NCI-H524 (cell line): ENCODE data around the gene PPAN.

Experiments used
- DNase-seq, 2 experiments: peaks; one replicate each; lab custom pipeline; 2025; lab: John Stamatoyannopoulos, UW

PPAN gene, protein sequence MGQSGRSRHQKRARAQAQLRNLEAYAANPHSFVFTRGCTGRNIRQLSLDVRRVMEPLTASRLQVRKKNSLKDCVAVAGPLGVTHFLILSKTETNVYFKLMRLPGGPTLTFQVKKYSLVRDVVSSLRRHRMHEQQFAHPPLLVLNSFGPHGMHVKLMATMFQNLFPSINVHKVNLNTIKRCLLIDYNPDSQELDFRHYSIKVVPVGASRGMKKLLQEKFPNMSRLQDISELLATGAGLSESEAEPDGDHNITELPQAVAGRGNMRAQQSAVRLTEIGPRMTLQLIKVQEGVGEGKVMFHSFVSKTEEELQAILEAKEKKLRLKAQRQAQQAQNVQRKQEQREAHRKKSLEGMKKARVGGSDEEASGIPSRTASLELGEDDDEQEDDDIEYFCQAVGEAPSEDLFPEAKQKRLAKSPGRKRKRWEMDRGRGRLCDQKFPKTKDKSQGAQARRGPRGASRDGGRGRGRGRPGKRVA

DNA sequence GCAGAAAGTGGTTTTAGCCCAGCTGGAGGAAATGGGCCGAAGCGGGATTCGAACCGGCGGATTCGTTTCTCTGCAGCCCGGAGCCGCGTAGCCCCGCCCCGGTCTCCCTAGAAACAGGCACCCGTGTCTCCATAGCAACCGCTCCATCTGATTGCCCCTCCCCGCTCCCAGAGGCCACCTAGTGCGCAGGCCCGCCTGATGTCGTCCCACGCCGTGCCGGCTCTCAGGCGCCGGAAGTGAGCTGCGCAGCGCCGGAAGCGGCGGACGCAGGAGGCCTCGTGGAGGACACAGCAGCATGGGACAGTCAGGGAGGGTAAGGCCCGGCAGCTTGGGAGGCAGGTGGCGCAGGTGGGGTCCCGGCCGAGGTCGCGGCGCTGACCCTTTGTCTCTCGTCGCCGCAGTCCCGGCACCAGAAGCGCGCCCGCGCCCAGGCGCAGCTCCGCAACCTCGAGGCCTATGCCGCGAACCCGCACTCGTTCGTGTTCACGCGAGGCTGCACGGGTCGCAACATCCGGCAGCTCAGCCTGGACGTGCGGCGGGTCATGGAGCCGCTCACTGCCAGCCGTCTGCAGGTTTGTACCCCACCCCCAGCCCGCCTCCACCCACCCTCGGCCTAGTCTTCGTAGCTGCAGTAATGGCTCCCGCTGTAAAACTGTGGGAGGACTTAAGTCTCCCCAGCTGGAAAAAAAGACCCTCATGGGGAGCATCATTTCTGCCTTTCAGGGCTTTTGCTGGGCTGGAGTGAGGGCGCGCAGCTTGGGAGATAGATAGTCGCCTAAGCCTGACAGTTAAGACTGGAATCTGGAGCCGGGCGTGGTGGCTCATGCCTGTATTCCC lies at the start of gene PPAN:
PPAN (plus strand) TSS at position 263 of the 837 bp plus-strand sequence; CDS start at position 296, 33 bp downstream.
- DNase-seq: peak; percentile 96 to 99

DNA sequence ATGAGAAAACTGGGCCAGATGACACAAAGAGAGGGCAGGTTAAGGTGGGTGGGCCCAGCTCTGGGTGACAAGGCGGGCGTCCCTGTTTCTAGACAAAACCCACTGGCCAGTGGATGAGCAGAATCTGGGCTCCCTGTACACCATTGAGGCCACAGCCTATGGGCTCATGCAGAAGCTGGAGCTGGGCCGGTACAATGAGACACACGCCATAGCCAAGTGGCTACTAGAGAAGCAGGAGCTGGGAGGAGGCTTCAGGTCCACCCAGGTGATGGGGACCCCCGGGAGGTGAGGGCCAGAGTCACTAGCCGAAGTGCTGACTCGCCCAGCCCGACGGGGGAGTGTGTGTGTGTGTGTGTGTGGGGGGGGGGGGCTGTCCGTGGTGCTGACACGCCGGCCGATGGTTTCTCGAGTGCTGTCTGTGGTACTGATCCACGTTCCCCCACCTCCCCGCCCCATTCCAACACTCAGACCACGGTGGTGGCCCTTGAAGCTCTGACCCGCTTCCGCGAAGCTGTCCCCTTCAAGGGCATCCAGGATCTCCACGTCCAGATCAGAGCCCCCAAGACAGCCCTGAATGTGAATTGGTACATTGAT lies 44.3 kb upstream of the PPAN start:
- DNase-seq: no peak

DNA sequence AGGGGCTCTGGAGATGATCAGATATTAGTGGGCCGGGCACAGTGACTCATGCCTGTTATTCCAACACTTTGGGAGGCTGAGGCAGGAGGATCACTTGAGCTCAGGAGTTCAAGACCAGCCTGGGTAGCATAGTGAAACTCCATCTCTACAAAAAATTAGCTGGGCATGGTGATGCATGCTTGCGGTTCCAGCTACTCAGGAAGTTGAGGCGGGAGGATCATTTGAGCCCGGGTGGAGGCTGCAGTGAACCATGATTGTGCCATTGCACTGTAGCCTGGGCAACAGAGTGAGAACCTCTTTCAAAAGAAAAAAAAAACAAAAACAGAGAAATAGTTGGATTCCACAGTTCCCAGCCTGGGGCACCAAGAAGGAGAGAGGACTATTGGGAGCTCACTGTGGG lies 38.0 kb upstream of the PPAN start:
- DNase-seq: no peak

DNA sequence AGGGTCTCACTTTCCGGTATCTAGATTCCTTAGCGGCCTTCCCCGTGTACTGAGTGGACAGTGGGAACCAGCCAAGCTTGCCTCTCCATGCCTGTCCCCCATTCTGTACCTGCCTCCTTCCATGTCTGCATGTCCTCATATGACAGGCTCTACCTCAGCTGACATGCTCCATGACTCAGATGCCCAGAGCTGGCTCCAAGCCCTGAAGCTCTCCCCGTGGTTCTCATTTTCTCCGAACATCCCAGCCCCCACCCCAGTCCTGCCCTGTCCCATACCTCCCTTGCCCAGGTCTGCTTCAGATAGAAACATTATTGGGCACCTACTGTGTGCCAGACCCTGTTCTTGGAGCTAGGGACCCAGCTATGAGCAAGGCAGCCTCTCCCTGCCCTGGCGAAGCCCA lies 37.1 kb upstream of the PPAN start:
- DNase-seq: no peak

DNA sequence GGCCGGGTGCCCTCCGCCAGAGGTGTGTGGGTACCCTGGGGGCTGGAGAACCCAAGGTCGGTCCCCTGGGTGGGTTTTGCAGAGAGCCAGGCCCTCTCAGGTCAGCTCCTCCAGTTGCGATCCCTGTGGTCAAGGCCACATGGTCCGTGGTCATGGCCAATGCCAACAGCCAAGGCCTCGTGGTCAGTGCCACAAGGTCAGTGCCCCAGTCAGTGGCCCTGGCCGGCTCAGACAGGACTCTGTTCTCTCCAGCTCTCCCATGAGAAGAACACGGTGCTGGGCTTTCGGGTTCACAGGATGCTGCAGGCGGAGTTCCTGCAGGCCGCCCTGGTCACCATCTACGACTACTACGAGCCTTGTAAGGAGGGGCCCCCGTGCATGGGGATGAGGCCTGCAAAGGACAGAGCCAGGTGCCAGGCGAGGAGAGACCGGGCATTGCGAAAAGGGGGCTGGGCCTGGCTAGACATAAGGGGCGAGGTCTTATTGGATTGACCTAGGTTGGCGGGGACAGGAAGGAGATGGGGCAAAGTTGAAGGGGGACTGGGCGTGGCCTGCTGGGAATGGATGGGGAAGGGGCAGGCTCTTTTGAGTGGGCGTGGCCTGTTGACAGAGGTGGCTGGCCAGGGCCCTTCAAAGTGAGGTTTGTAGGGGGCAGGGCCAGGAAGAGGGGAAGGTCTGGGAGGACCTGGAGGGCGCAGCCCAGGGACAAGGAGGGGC lies 35.3 kb upstream of the PPAN start:
- DNase-seq: no peak

DNA sequence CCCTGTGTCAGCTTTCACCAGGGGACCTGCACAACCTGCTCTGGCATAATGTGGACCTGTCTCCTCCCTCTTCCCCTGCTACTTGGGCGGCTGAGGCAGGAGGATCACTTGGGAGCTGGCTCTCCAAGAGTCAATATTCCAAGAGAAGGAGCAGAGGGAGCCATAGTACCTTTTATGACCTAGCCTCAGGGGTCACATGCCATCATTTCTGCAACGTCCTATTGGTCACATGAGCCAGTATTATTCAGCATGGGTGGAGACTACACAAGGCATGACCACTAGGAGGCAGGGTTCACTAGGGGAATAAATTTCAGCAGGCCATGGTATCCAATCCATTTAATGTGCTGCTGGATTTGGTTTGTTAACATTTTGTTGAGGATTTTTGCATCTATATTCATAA lies 32.0 kb upstream of the PPAN start:
- DNase-seq: peak; percentile 10 to 45

DNA sequence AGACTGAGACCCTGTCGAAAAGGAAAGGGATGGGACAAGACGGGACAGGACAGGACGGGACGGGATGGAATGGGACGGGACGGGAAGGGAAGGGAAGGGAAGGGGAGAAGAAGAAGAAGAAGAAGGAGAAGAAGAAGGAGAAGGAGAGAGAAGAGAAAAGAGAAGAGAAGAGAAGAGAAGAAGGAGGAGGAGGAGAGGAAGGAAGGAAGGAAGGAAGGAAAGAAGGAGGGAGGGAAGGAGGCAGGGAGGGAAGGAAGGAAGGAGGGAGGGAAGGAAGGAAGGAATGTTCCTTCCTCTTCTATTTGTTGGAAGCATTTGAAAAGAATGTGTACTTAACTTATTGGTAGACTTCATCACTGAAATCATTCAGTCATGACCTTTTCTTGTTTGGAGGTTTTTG lies 29.6 kb upstream of the PPAN start:
- DNase-seq: no peak

DNA sequence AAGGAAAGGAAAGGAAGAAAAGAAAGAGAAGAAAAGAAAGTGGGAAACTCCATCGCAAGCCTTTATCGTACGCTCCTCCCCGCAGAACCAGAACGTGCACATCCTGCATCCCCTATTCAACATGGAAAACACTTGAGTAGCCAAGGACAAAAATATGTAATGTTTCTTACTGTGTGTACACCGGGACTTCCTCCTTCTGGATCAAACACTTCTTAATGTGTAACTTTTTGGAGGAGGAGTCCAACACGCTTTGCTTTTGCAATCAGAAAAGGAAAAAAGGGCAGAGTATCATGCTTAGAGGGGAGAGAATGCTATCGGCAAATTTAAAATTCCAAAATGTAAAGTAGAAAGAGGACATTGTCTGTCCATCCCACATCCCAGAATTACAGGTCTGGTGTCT lies 27.8 kb upstream of the PPAN start:
- no peak for DNase-seq

DNA sequence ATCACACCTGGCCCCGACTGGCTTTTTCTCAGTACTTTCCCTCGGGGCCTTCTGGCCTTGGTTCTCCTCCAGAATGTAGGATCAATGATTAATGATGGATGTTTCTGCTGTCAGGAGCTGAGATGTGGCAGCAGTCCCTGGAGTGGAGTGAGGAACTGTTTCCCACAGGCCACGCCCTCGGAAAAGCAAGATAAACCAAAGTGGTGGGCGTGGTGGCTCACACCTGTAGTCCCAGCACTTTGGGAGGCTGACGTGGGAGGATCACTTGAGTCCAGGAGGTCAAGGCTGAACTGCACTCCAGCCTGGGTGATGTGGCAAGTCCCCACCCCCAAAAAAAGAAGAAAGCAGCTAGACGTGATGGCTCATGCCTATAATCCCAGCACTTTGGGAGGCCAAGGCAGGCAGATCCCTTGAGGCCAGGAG lies 27.1 kb upstream of the PPAN start:
- DNase-seq: no peak

DNA sequence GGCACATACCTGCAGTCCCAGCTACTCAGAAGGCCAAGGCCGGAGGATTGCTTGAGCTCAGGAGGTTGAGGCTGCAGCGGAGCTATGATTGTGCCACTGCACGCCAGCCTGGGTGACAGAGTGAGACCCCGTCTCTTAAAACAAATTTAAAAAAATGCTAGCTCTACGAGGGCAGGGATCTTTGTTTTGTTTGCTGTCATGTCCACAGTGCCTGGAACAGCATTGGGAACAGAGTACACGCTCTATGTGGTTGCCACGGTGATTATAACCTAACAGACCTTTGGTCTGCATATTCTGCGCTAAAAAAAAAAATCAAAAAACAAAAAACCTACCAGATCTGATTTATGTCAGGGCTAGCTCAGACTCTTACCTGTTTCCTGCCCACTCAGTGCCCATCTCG lies 22.3 kb upstream of the PPAN start:
- no peak for DNase-seq

DNA sequence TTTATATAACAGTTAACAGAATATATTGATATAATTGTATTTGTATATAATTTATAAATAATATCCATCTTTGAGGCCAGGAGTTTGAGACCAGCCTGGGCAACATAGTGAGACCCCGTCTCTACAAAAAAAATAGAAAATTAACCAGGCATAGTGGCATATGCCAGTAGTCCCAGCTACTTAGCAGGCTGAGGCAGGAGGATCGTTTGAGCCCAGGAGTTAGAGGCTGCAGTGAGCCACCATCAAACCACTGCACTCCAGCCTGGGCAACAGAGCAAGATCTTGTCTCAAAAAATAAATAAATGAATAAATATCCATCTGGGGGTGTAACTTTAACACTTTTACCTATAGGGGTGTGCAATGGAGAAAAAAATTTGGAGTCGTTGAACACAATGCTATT lies 21.4 kb upstream of the PPAN start:
- DNase-seq: no peak

DNA sequence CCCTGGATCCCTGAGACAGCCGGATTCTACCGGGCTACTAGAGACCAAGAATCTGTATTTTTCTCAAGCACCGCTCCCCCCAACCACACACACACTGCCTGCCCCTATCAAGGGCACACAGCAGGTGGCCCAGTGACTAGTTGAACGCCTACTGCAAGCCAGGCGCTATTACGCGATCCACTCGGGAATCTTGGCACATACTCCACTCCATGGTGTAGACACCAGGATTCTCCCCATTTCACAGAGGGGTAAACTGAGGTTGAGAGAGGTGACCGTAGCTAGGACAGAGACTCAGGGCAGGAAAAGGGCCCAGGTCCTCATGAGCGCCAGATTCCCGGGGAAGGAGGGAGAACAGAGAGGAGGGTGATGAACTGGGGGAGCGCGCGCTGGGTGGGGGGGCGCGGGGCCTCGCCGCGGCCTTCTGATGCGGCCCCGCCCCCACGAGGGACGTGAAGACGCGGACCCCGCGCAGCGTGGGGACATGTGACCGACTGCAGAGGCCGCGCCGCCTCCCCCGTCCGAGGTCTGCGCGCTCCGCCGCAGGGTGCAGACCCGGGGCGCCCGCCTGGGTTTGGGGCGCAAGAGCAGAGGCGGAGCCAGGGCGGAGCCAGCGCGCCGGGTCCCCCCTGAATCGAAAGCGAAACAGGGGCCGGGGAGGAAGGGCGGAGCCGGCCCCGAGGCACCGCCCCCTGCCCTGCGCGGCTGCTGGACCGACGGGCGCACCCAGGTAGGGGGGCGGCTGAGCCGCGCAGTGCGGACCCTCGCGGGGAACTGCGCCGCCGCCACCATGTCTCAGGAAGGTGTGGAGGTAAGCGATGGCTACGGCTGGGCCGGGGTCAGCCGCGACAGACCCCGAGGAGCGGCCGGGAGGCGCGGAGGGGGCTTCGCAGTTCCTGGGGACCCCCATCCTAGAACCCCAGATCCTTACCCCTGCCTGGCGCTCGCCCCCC lies 20.2 kb upstream of the PPAN start, which contains the start of gene SHFL:
SHFL (plus strand) TSS at position 677 of the 950 bp plus-strand sequence; CDS start at position 788, 111 bp downstream.
- no peak for DNase-seq

DNA sequence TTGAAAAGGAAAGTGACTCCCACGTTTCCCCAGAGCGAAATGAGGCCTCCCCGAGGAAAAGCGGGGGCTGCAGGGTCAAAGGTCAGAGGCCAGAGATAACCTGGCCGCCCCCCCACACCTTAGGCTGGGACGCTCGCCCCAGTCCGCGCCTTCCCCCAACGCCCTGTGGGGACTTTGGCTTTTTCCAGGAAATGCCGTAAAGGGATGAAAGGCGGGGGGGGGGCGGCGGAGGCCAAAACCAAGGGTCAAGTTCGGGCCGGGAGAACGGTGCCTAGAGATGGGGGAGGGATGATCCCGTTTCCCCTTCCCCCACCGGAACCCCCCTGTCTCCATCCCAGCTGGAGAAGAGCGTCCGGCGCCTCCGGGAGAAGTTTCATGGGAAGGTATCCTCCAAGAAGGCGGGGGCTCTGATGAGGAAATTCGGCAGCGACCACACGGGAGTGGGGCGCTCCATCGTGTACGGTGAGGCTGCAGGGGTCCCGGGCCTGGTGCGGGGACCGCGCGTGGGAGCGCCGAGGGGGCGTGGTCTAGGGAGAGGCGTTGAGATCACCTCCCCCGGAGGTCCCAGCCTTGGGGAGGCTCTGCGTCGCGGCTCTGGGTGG lies 19.5 kb upstream of the PPAN start:
- DNase-seq: no peak

DNA sequence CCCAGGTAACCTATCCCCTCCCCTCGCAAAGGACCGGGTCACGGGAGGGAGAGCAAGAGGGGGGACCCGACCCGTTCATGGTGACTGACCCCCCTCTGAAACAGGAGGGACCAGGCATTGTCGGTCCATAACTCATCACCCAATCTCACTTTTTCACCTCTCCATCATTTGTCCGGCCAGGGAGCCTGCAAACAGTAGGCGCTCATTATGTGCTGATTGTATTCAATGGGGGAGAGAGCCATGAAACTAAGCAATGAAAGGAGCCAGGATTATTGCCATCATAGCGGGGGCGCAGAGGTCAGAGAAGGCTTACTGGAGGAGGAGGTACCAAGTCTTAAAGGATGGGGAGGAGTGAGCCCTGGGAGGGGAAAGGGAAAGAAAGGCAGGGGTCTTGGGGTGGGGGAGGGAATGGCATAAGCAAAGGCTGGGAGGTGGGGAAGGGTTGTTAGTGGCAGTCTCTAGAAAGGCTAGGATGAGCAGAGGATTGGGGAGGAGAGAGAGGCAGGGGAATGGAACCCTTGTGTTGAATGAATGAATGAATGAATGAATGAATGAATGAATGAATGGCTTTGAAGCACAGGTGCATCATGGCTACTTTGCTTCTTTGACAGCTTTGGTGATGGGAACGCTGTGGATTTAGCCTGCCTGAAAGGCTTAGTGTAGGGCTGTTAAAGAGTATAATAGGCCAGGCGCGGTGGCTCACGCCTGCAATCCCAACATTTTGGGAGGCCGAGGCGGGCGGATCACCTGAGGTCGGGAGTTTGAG lies 18.7 kb upstream of the PPAN start:
- no peak for DNase-seq

DNA sequence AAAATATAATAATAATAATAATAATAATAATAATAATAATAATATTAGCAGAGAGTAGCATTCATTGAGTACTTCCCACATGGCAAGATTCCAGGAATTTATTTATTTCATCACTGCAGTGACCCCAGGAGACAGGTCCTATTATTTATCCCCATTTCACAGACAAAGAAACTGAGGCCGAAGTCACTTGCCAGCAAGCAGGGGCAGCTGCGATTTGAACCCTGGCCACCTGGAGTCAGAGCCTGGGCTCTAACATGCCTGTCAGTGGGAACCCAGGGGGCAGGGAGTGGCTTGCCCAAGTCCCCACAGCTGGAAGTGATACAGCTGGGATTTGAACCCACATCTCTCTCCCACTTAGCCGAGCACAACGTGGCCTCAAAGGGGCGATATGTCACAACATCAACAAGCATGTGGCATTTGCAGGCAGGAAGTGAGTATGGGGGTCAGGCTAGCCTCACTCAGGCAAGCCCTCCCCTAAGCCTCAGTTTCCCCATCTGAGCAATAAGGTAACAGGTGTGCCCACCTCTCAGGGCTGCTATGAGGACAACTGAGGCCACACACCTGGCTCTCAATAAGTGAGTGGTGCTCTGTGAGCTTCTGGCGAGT lies 17.1 kb upstream of the PPAN start:
- DNase-seq: no peak

DNA sequence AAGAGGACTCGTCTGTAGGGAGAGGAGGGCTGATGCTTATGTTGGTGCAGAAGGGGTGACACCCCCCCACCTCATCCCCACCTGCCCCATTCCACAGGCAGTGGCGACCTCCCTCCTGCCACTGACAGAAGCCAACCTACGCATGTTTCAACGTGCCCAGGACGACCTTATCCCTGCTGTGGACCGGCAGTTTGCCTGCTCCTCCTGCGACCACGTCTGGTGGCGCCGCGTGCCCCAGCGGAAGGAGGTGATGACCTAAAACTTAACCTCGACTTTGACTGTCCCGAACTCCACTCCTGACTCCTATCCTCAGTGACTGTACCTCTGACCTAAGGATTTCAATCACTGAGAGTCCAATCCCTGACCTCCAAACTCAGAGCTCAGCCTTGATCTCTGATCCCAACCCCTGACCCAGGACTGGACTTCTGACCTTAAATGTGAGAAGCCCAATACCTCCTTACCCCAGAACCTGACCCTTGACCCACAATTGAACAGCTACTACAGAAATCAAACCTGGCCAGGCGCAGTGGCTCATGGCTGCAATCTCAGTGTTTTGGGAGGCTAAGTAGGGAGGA lies 16.3 kb upstream of the PPAN start:
- no peak for DNase-seq

DNA sequence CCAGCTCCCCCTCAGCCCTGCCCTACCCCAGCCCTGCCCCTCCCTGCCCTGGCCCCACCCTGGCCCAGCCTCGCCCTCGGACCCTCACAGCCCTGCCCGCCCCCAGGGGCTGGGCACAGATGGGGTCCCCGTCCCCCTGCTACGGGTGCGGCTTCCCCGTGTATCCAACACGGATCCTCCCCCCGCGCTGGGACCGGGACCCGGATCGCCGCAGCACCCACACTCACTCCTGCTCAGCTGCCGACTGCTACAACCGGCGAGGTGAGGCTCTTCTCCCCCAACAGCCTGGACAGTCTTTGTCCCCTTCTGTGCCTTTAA lies 14.8 kb upstream of the PPAN start:
- no peak for DNase-seq

DNA sequence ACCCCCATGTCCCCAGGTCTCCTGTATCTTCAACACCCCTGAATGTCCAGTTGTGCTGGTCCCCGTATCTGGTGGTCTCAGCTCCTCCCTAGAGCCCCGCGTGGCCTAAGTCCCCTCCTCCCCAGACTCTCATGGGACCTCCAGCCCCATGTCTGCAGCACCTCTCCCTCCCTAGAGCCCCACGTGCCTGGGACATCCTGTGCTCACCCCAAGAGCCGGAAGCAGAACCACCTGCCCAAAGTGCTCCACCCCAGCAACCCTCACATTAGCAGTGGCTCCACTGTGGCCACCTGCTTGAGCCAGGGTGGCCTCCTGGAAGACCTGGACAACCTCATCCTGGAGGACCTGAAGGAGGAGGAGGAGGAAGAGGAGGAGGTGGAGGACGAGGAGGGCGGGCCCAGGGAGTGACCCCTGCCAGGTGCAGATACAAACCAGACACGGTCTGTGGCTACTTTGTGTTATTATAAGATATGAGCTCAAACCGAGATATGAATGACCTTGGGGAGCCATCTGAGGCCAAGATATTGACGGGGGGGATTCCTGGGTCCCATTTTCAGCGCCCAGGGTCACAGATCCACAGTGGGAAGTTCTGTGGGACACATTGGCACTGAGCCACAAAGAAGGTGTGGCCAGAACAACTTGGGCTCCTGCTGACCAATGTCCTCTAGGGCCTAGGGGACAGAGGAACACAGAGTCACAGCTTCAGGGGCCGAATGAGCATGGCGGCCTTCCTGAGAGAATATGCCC lies 14.1 kb upstream of the PPAN start:
- no peak for DNase-seq
